ENCODE data around the gene PI3.

Gene PI3

DNA sequence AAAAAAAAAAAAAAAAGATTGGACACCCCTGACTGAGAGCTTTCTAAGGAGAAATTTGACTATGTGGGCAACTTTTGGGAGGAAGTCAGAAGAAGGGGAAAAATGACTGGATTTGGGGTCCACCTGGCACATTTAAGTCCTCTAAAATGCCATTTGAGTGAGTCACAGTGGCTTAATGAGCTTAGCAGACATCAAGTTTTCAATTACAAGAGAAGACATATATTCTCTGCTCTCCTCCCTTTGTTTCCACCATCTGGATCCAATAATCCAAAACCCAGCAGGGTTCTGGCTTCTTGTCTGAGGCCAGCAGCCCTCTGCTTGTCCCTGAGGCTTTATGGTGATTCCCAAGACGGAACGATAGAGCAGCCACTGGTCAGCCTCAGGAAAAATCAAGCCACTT lies 6.9 kb downstream of the PI3 start:
- Histone ChIP-seq H3K9ac (ENCODE audit: low read depth in 1 of 2, low read length in 2 of 2) (no peak overlapping the region), H3K27me3 (ENCODE audit: control insufficient read depth in 2 of 2, insufficient read depth in 2 of 2, low read length in 2 of 2) (no peaks in the 10 kb centered on the region), H3K27ac (ENCODE audit: low read depth in 2 of 2, low read length in 2 of 2) (no peak overlapping the region), H3K4me3 (ENCODE audit: low read length in 2 of 2) (no peak overlapping the region), H3K4me1 (ENCODE audit: control insufficient read depth in 2 of 2, insufficient read depth in 2 of 2, low read length in 2 of 2) (no peaks in the 10 kb centered on the region), H3K9me3 (ENCODE audit: control insufficient read depth in 2 of 2, low read length in 2 of 2) (no peaks in the 10 kb centered on the region), H3K36me3 (ENCODE audit: control insufficient read depth in 2 of 2, insufficient read depth in 2 of 2, low read length in 2 of 2) (no peaks in the 10 kb centered on the region)

DNA sequence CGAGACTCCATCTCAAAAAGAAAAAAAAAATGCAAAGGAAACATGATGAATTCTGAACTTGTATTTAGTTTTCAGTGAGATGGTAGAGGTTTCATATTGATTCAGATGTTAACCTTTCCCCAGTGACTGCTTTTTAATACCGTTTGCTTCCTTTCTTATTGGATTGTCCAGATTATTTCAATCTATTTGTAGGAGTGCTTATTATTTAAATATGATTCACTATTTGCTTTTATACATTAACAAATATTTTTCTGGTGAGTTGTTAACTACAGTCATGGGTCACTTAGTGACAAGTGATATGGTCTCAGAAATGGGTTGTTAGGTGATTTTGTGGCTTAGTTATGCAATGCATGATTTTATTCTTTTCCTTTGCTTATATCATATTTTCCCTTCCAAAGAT lies 8.4 kb downstream of the PI3 start:
- Histone ChIP-seq H3K27me3 (ENCODE audit: control insufficient read depth in 2 of 2, insufficient read depth in 2 of 2, low read length in 2 of 2) (no peaks in the 10 kb centered on the region), H3K9me3 (ENCODE audit: control insufficient read depth in 2 of 2, low read length in 2 of 2) (no peaks in the 10 kb centered on the region), H3K36me3 (ENCODE audit: control insufficient read depth in 2 of 2, insufficient read depth in 2 of 2, low read length in 2 of 2) (no peaks in the 10 kb centered on the region), H3K4me3 (ENCODE audit: low read length in 2 of 2) (no peak overlapping the region), H3K9ac (ENCODE audit: low read depth in 1 of 2, low read length in 2 of 2) (no peak overlapping the region), H3K4me1 (ENCODE audit: control insufficient read depth in 2 of 2, insufficient read depth in 2 of 2, low read length in 2 of 2) (no peaks in the 10 kb centered on the region), H3K27ac (ENCODE audit: low read depth in 2 of 2, low read length in 2 of 2) (no peak overlapping the region)

DNA sequence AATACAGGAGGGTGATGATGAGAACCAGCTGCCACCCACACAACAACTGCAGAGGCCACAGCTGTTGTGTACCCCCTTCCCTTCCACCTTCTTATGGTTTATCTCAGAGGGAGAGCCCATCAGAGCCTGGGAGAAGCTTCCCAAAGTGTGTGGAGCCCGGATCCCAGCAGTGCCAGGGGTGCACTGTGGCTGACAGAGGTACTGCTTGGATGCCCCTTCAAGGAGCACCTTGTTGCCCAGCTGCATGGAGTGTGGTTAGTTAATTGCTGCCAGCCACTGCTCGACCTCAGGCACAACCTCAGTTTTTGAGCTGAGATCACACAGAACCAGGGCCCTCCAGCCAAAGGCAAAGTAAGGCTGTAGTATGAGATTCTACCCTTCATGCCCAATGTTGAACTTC lies 13.0 kb downstream of the PI3 start:
- Histone ChIP-seq H3K27ac (ENCODE audit: low read depth in 2 of 2, low read length in 2 of 2) (no peak overlapping the region), H3K9me3 (ENCODE audit: control insufficient read depth in 2 of 2, low read length in 2 of 2) (no peaks in the 10 kb centered on the region), H3K27me3 (ENCODE audit: control insufficient read depth in 2 of 2, insufficient read depth in 2 of 2, low read length in 2 of 2) (no peaks in the 10 kb centered on the region), H3K9ac (ENCODE audit: low read depth in 1 of 2, low read length in 2 of 2) (no peak overlapping the region), H3K4me3 (ENCODE audit: low read length in 2 of 2) (no peak overlapping the region), H3K36me3 (ENCODE audit: control insufficient read depth in 2 of 2, insufficient read depth in 2 of 2, low read length in 2 of 2) (no peaks in the 10 kb centered on the region), H3K4me1 (ENCODE audit: control insufficient read depth in 2 of 2, insufficient read depth in 2 of 2, low read length in 2 of 2) (no peaks in the 10 kb centered on the region)

DNA sequence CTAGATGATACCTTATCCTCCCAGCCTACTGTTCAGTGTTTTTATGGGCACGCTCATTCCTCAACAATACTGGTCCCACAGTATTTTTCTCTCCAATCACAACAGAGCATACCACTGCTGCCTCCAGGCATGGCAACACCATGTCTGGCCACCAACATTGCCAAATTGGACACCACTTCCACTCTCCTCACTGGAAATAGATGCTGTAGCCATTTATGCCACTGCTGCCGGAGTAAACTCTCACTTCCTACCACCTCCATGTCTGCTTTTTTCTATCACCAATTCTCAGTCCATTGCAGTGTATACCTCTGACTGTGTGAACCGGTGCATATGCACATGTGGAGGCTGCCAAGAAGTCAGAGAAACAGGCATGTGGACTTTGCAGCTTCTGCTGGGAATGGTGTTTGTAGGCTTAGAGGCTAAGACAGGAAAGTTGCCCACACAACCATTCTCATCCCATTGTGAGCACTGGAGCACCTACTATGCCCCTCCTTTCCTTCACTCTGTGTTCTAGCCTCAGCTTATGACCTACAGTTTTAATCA lies 14.4 kb downstream of the PI3 start:
- Histone ChIP-seq H3K4me1 (ENCODE audit: control insufficient read depth in 2 of 2, insufficient read depth in 2 of 2, low read length in 2 of 2) (no peaks in the 10 kb centered on the region), H3K27me3 (ENCODE audit: control insufficient read depth in 2 of 2, insufficient read depth in 2 of 2, low read length in 2 of 2) (no peaks in the 10 kb centered on the region), H3K27ac (ENCODE audit: low read depth in 2 of 2, low read length in 2 of 2) (no peak overlapping the region)

DNA sequence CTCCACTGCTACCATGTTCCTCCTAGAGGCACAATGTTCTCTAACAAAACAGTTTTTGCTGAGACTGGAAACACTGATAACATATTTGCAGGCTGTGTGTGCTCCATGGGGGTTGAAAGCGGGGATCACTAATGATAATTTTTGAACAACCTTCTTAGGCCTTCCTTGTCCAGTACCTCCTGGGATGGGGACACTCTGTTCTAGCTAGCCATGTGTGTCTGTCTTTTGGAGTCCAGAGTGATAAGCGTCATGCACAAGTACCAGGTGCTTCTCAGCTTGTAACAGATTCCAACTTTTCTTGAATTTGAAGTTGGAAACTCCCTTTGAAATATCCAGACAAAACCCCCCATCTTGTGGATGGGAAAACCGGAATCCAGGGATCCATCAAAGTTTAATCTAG lies 15.2 kb downstream of the PI3 start:
- Histone ChIP-seq H3K4me3 (ENCODE audit: low read length in 2 of 2) (no peak overlapping the region), H3K9ac (ENCODE audit: low read depth in 1 of 2, low read length in 2 of 2) (no peak overlapping the region), H3K4me1 (ENCODE audit: control insufficient read depth in 2 of 2, insufficient read depth in 2 of 2, low read length in 2 of 2) (no peaks in the 10 kb centered on the region), H3K9me3 (ENCODE audit: control insufficient read depth in 2 of 2, low read length in 2 of 2) (no peaks in the 10 kb centered on the region), H3K27me3 (ENCODE audit: control insufficient read depth in 2 of 2, insufficient read depth in 2 of 2, low read length in 2 of 2) (no peaks in the 10 kb centered on the region), H3K36me3 (ENCODE audit: control insufficient read depth in 2 of 2, insufficient read depth in 2 of 2, low read length in 2 of 2) (no peaks in the 10 kb centered on the region), H3K27ac (ENCODE audit: low read depth in 2 of 2, low read length in 2 of 2) (no peak overlapping the region)

More for the DNA sequence above, 14.4 kb downstream of the PI3 start:
- no peaks in the 10 kb centered on the region for H3K9me3 ChIP-seq (ENCODE audit: control insufficient read depth in 2 of 2, low read length in 2 of 2)
- H3K4me3 ChIP-seq (ENCODE audit: low read length in 2 of 2): no peak overlapping the region
- no peak overlapping the region for H3K9ac ChIP-seq (ENCODE audit: low read depth in 1 of 2, low read length in 2 of 2)
- no peaks in the 10 kb centered on the region for H3K36me3 ChIP-seq (ENCODE audit: control insufficient read depth in 2 of 2, insufficient read depth in 2 of 2, low read length in 2 of 2)

DNA sequence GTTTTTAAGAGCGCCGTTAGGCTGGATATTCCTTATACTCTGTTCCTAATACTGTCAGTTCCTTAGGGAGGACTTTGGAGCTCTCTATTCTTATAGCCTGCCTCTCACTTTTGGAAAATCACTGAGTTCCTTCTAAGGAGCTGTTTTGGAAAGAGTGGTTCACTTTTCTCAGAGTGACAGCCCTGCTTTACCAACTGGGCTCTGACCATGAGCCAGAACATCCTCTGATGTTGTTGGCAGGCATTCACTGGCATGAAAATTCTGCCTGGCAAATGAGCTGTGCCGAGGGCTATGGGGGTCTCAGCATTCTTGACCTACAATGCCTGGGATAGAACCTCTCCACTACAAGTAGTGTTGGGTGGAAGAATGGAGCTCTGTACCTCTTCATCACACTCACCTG lies 17.2 kb downstream of the PI3 start:
- Histone ChIP-seq H3K9me3 (ENCODE audit: control insufficient read depth in 2 of 2, low read length in 2 of 2) (no peaks in the 10 kb centered on the region), H3K27me3 (ENCODE audit: control insufficient read depth in 2 of 2, insufficient read depth in 2 of 2, low read length in 2 of 2) (no peaks in the 10 kb centered on the region), H3K4me1 (ENCODE audit: control insufficient read depth in 2 of 2, insufficient read depth in 2 of 2, low read length in 2 of 2) (no peaks in the 10 kb centered on the region), H3K27ac (ENCODE audit: low read depth in 2 of 2, low read length in 2 of 2) (no peak overlapping the region), H3K36me3 (ENCODE audit: control insufficient read depth in 2 of 2, insufficient read depth in 2 of 2, low read length in 2 of 2) (no peaks in the 10 kb centered on the region), H3K9ac (ENCODE audit: low read depth in 1 of 2, low read length in 2 of 2) (no peak overlapping the region), H3K4me3 (ENCODE audit: low read length in 2 of 2) (no peak overlapping the region)

DNA sequence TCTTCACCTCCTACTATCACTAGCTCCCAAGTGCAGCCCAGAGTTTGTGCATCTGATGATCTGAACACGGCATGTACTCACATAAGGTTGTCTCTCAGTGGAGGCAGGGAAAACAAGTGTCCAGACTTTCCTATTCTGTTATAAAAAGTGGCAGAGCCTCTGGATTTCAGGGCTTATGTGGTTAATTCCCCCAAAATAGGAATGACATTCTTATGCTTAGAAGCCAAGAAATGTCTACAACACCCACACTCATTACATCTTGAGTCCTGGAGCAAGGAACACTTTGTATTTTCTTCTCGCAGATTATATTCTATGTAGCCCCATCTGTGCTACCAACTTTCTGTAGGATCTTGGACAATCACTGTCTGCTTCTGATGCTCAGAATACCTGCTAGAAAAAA lies 18.6 kb downstream of the PI3 start:
- Histone ChIP-seq H3K27me3 (ENCODE audit: control insufficient read depth in 2 of 2, insufficient read depth in 2 of 2, low read length in 2 of 2) (no peaks in the 10 kb centered on the region), H3K36me3 (ENCODE audit: control insufficient read depth in 2 of 2, insufficient read depth in 2 of 2, low read length in 2 of 2) (no peaks in the 10 kb centered on the region), H3K4me3 (ENCODE audit: low read length in 2 of 2) (no peak overlapping the region), H3K9me3 (ENCODE audit: control insufficient read depth in 2 of 2, low read length in 2 of 2) (no peaks in the 10 kb centered on the region), H3K27ac (ENCODE audit: low read depth in 2 of 2, low read length in 2 of 2) (no peak overlapping the region), H3K4me1 (ENCODE audit: control insufficient read depth in 2 of 2, insufficient read depth in 2 of 2, low read length in 2 of 2) (no peaks in the 10 kb centered on the region), H3K9ac (ENCODE audit: low read depth in 1 of 2, low read length in 2 of 2) (no peak overlapping the region)

DNA sequence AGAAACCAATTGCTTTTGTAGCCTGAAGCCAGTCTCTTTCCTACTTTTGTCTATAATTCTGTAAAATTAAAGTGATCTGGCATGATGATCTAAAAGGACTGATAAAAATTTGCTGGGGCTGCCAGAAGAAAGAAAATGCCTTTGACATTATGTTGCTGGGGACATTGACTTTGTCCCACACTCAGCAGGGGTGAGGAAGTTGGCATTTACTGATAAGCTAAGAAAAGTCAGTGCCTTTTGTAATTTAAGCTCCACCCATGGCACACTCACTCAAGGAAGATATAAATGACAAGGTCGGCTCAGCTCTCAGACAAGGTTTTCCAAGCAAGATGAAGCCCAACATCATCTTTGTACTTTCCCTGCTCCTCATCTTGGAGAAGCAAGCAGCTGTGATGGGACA lies 32.0 kb downstream of the PI3 start, which contains the start of gene SEMG1:
TSS of gene SEMG1 (plus strand) at position 309 of the 400 bp plus-strand sequence. CDS start at position 330, 21 bp downstream.
- Histone ChIP-seq H3K27me3 (ENCODE audit: control insufficient read depth in 2 of 2, insufficient read depth in 2 of 2, low read length in 2 of 2) (peaks cover 0 to 3% of the 10 kb centered on the region in 2 donors), H3K4me3 (ENCODE audit: low read length in 2 of 2) (no peak within 1 kb of the TSS), H3K9ac (ENCODE audit: low read depth in 1 of 2, low read length in 2 of 2) (no peak within 1 kb of the TSS), H3K36me3 (ENCODE audit: control insufficient read depth in 2 of 2, insufficient read depth in 2 of 2, low read length in 2 of 2) (no peaks in the 10 kb centered on the region), H3K9me3 (ENCODE audit: control insufficient read depth in 2 of 2, low read length in 2 of 2) (peaks cover 0 to 3% of the 10 kb centered on the region in 2 donors), H3K4me1 (ENCODE audit: control insufficient read depth in 2 of 2, insufficient read depth in 2 of 2, low read length in 2 of 2) (peaks cover 0 to 3% of the 10 kb centered on the region in 2 donors), H3K27ac (ENCODE audit: low read depth in 2 of 2, low read length in 2 of 2) (no peak within 1 kb of the TSS)

DNA sequence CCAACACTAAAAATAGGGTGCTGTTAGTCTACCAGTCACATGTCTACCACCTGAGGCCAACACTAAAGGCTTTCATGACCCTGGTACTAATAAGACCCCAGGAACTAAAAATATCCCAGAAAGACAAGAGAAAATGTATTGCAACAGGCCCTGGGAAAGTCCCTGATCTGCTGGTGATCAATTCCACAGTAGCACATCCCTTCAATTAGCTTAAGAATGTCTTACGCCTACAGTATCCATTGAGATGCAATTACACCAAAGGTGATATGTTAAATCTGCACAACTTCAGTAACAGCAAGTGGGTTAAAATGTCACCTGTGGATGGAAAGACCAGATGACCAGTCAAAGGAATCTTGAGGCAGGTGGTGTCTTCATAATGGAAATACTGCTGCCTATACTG lies 35.2 kb downstream of the PI3 start:
- Histone ChIP-seq H3K4me3 (ENCODE audit: low read length in 2 of 2) (no peak overlapping the region), H3K9ac (ENCODE audit: low read depth in 1 of 2, low read length in 2 of 2) (no peak overlapping the region), H3K4me1 (ENCODE audit: control insufficient read depth in 2 of 2, insufficient read depth in 2 of 2, low read length in 2 of 2) (peaks cover 0 to 3% of the 10 kb centered on the region in 2 donors), H3K36me3 (ENCODE audit: control insufficient read depth in 2 of 2, insufficient read depth in 2 of 2, low read length in 2 of 2) (no peaks in the 10 kb centered on the region), H3K9me3 (ENCODE audit: control insufficient read depth in 2 of 2, low read length in 2 of 2) (no peaks in the 10 kb centered on the region), H3K27me3 (ENCODE audit: control insufficient read depth in 2 of 2, insufficient read depth in 2 of 2, low read length in 2 of 2) (peaks cover 0 to 3% of the 10 kb centered on the region in 2 donors), H3K27ac (ENCODE audit: low read depth in 2 of 2, low read length in 2 of 2) (no peak overlapping the region)

DNA sequence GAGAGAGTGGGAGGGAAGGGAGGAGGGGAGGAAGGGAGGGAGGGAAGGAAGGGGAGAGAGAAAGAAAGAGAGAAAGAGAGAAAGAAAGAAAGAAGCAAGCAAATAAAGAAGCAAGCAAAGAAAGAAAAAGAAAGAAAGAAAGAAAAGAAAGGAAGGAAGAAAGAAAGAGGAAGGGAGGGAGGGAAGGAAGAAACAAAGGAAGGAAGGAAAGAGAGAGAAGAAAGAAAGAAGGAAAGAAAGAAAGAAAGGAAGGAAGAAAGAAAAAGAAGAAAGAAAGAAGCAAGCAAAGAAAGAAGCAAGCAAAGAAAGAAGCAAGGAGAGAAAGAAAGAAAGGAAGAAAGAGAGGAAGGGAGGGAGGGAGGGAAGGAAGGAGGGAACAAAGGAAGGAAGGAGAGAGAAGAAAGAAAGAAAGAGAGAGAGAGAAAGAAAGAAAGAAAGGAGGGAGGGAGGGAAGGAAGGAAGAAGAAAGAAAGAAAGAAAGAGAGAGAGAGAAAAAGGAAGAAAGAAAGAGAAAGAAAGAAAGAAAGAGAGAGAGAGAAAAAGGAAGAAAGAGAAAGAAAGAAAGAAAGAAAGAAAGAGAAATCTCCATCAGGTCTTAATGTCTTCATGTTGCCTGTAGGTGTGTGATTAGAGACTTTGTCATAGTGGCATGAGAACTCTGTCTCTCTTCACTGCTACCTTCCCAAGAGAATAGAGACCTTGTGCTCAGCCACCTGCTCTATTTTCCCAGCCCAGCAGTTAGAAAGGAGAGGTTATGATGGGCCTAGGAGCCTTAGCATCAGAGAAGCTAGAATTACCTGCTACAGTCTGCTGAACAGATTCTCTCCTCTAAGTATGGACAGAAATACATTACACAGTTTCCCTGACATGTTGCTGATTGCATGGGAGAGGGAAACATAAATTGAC lies 37.1 kb downstream of the PI3 start:
- no peaks in the 10 kb centered on the region for H3K36me3 ChIP-seq (ENCODE audit: control insufficient read depth in 2 of 2, insufficient read depth in 2 of 2, low read length in 2 of 2)

More for the DNA sequence above, 37.1 kb downstream of the PI3 start:
- Histone ChIP-seq H3K27me3 (ENCODE audit: control insufficient read depth in 2 of 2, insufficient read depth in 2 of 2, low read length in 2 of 2) (peaks cover 0 to 3% of the 10 kb centered on the region in 2 donors), H3K27ac (ENCODE audit: low read depth in 2 of 2, low read length in 2 of 2) (no peak overlapping the region), H3K9me3 (ENCODE audit: control insufficient read depth in 2 of 2, low read length in 2 of 2) (no peaks in the 10 kb centered on the region), H3K4me1 (ENCODE audit: control insufficient read depth in 2 of 2, insufficient read depth in 2 of 2, low read length in 2 of 2) (peaks cover 0 to 3% of the 10 kb centered on the region in 2 donors), H3K9ac (ENCODE audit: low read depth in 1 of 2, low read length in 2 of 2) (no peak overlapping the region), H3K4me3 (ENCODE audit: low read length in 2 of 2) (no peak overlapping the region)

All from mucosa of rectum (tissue), 2 donors.